ENCODE results near the gene CCDC33.

GRCh38 chr15:74378848-74379247, 142.7 kb downstream of the CCDC33 start:
- TF ChIP-seq EZH2phosphoT487 (IDR thresholded peaks at IDR 0.05; ENCODE audit: low read depth) = no peak
- TF ChIP-seq, protein P1, sequence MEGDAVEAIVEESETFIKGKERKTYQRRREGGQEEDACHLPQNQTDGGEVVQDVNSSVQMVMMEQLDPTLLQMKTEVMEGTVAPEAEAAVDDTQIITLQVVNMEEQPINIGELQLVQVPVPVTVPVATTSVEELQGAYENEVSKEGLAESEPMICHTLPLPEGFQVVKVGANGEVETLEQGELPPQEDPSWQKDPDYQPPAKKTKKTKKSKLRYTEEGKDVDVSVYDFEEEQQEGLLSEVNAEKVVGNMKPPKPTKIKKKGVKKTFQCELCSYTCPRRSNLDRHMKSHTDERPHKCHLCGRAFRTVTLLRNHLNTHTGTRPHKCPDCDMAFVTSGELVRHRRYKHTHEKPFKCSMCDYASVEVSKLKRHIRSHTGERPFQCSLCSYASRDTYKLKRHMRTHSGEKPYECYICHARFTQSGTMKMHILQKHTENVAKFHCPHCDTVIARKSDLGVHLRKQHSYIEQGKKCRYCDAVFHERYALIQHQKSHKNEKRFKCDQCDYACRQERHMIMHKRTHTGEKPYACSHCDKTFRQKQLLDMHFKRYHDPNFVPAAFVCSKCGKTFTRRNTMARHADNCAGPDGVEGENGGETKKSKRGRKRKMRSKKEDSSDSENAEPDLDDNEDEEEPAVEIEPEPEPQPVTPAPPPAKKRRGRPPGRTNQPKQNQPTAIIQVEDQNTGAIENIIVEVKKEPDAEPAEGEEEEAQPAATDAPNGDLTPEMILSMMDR (IDR thresholded peaks at IDR 0.05; ENCODE audit: low read depth, low read length) = no peak

Data from OCI-LY3 (cell line).